Measurements from ENCODE around the gene DHRS4L2. TPM values are rescaled to one million over a fixed set of nuclear protein-coding genes. Genes with fewer than 3 reads are reported as not detected.
"Not testable (repeated sequence)": the region's sequence is repeated elsewhere in the genome, so short reads cannot be mapped to it uniquely, and the experiment has no call there.

The DHRS4L2 gene
- total and polyA plus RNA-seq, 7 donors: 19.4 to 62.0 (median 30.8) TPM

DNA sequence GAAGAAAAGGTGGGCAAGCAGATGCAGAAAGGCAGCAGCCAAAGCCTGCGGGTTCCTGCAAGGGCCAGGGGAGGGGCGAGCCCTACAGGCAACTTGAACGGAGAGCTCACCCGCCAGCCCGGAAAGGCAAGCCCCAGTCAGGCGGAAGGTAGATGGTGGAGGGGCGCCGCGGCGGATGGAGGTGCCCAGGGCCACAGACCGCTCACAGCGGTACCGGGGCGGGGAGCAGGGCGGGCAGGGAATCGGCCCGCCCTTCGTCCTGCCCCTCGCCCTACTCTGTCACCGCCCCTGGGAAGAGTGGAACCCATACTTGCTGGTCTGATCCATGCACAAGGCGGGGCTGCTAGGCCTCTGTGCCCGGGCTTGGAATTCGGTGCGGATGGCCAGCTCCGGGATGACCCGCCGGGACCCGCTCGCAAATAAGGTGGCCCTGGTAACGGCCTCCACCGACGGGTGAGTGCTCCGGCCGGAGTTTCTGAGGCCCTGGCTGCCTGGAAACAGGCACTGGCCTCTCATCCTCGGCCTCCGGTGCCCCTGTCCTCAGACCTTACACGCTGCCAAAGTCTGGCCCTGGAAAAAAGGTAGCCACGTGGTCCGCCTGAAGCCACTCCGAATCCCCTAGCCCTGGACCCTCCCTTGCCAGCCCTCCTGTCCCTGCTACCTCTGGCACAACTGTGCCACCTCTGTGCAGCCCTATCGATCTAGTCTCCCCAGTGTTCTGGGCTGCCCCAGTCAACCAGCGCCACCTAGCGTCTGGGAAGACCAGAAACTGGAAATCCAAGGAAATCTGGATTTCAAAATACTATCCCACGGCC is 35.1 kb upstream of the DHRS4L2 start, which contains the start of gene DHRS4:
TSS of gene DHRS4 (plus strand) at position 307 of the 815 bp plus-strand sequence. CDS start at position 326, 19 bp downstream.
- Histone ChIP-seq H3K4me1 (peaks cover 15% of the 10 kb centered on the region), H3K27me3 (ENCODE audit: insufficient read depth in 3 of 3, low read length in 2 of 3) (no peaks in the 10 kb centered on the region), H3K36me3 (ENCODE audit: insufficient read depth in 1 of 2, low read depth in 1 of 2) (peaks cover 0 to 22% of the 10 kb centered on the region in 2 donors), H3K9me3 (no peaks in the 10 kb centered on the region), H3K4me3 (peak within 1 kb of the TSS; percentile 90), H3K27ac (peak within 1 kb of the TSS; percentile 87)
- ATAC-seq (peak; percentile 83 to 95 (median 90)), DNase-seq (peak; percentile 84 to 90)
- WGBS, 3 donors: 0% methylated on average over 25 to 44 of the region's 44 CpGs
- intact Hi-C loops (cut with DNase I): no loop called here
- TF ChIP-seq, protein P1, sequence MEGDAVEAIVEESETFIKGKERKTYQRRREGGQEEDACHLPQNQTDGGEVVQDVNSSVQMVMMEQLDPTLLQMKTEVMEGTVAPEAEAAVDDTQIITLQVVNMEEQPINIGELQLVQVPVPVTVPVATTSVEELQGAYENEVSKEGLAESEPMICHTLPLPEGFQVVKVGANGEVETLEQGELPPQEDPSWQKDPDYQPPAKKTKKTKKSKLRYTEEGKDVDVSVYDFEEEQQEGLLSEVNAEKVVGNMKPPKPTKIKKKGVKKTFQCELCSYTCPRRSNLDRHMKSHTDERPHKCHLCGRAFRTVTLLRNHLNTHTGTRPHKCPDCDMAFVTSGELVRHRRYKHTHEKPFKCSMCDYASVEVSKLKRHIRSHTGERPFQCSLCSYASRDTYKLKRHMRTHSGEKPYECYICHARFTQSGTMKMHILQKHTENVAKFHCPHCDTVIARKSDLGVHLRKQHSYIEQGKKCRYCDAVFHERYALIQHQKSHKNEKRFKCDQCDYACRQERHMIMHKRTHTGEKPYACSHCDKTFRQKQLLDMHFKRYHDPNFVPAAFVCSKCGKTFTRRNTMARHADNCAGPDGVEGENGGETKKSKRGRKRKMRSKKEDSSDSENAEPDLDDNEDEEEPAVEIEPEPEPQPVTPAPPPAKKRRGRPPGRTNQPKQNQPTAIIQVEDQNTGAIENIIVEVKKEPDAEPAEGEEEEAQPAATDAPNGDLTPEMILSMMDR (IDR thresholded peaks at IDR 0.05): peak; percentile 86

DNA sequence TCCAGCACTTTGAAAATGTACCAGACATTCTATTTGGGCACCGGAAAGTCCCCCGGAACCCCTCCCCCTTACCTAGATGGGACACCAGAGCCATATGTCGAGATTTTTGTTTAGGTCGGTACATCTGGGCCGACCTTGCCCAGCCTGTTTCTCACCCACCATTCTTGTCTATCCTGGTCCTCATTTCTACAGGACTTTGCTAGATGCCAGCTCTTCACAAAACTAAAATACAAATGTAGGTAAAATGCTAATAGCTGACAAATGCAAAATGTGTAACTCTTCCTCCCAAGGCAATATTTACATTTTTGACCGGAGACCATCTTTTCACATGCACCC is 34.5 kb upstream of the DHRS4L2 start:
- 13 to 16% (median 14%) methylated on average over 6 of the region's 6 CpGs for WGBS, 3 donors
- ATAC-seq; intact Hi-C loops (cut with DNase I); H3K9me3 ChIP-seq; DNase-seq; H3K27me3 ChIP-seq (ENCODE audit: insufficient read depth in 3 of 3, low read length in 2 of 3): not testable (repeated sequence)
- Histone ChIP-seq H3K4me3 (peak overlapping the region; percentile 90), H3K4me1 (peaks cover 15% of the 10 kb centered on the region), H3K36me3 (ENCODE audit: insufficient read depth in 1 of 2, low read depth in 1 of 2) (peaks cover 0 to 22% of the 10 kb centered on the region in 2 donors), H3K27ac (peak overlapping the region; percentile 87)

DNA sequence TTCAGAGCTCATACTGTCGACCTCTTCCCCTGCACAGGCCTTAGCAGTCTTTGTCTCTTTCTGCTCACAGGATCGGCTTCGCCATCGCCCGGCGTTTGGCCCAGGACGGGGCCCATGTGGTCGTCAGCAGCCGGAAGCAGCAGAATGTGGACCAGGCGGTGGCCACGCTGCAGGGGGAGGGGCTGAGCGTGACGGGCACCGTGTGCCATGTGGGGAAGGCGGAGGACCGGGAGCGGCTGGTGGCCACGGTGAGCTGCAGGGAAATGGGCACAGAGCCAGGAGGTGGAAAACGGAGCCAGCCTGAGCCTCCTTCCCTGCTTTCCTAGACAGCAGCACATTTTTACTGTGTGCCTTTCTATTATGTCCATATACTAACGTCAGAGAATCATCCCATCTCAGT is 33.8 kb upstream of the DHRS4L2 start:
- Histone ChIP-seq H3K36me3 (ENCODE audit: insufficient read depth in 1 of 2, low read depth in 1 of 2) (peaks cover 0 to 22% of the 10 kb centered on the region in 2 donors), H3K4me1 (peaks cover 15% of the 10 kb centered on the region), H3K4me3 (peak overlapping the region; percentile 90)
- intact Hi-C loops (cut with DNase I); H3K9me3 ChIP-seq; H3K27ac ChIP-seq; H3K27me3 ChIP-seq (ENCODE audit: insufficient read depth in 3 of 3, low read length in 2 of 3): not testable (repeated sequence)
- 50 to 58% (median 53%) methylated on average over 16 to 19 of the region's 20 CpGs for WGBS, 3 donors
- DNase-seq: peak in 1 of 2 donors; percentile 38
- peak; percentile 11 to 61 (median 46) for ATAC-seq

DNA sequence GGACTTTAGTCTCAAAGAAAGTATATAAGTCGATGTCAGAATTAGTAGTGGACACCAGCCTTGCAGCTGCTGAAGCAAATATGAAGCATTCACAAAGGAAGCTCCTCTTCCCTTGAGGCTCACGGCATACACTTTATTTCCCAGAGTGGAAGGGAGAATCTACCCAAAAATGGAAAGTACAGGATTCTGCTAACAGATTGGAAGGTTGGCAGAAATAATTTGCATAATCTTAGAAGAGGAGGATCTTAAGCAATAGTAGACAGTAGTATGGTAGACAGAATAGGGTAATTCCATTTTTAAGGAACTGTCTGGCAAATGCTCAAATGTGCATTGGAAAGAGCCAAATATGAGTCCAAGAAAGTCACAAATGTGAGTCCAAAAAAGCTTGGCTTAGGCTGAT is 32.9 kb upstream of the DHRS4L2 start:
- peaks cover 15% of the 10 kb centered on the region for H3K4me1 ChIP-seq
- DNase-seq; ATAC-seq; intact Hi-C loops (cut with DNase I); H3K27ac ChIP-seq; H3K4me3 ChIP-seq; H3K27me3 ChIP-seq (ENCODE audit: insufficient read depth in 3 of 3, low read length in 2 of 3); H3K9me3 ChIP-seq: not testable (repeated sequence)
- 76 to 92% (median 88%) methylated on average over 2 of the region's 2 CpGs for WGBS, 3 donors
- peaks cover 0 to 22% of the 10 kb centered on the region in 2 donors for H3K36me3 ChIP-seq (ENCODE audit: insufficient read depth in 1 of 2, low read depth in 1 of 2)

DNA sequence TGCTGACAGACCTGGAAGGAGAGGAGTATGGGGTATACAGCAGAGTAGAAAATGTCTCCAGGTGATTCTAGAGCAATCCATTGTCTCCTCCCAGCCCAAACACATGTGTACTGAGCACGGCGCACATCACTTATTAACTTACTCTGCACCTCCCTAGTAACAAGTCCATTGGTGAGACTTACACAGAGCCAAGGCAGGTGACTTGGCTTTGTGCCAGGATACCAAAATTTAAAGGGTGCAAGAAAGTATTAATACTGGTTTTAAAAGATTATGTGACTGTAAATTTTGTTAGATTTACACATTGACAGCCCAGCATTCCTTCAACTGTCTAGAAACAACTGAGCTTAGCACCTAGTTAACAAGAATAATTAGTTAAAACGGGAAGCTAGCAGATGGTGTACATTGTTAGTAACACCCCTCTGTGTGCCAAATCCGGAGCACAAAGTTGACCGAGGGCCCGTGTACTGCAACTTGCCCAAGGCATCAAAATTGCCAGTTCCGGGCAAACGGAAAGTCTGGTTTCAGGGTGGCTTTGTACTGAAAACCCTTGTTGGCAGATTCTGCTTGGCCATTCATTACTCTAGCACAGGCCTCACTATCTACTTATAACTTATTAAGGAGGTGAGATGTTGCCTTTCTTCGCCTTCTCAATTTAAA is 30.7 kb upstream of the DHRS4L2 start:
- H3K27ac ChIP-seq; ATAC-seq; DNase-seq; intact Hi-C loops (cut with DNase I); H3K27me3 ChIP-seq (ENCODE audit: insufficient read depth in 3 of 3, low read length in 2 of 3); H3K9me3 ChIP-seq; H3K4me3 ChIP-seq: not testable (repeated sequence)
- Histone ChIP-seq H3K4me1 (peaks cover 10% of the 10 kb centered on the region), H3K36me3 (ENCODE audit: insufficient read depth in 1 of 2, low read depth in 1 of 2) (peaks cover 0 to 22% of the 10 kb centered on the region in 2 donors)
- WGBS, 3 donors: 80 to 85% (median 80%) methylated on average over 9 of the region's 9 CpGs

DNA sequence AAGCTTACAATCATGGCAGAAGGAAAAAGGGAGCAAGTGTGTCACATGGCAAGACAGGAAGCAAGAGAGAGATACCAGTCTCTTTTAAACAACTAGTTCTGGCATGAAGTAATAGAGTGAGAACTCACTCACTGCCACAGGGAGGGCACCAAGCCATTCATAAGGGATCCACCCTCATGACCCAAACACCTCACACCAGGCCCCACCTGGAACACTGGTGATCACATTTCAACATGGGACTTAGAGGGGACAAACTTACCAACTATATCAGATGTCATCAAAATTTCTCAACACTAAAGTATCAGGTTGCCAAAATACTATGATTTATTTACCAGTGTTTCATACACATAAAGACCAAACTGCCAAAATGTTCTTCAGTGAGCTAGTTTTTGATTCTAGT is 27.8 kb upstream of the DHRS4L2 start:
- H3K9me3 ChIP-seq; H3K4me3 ChIP-seq; intact Hi-C loops (cut with DNase I); H3K4me1 ChIP-seq; H3K27me3 ChIP-seq (ENCODE audit: insufficient read depth in 3 of 3, low read length in 2 of 3); DNase-seq: not testable (repeated sequence)
- H3K27ac ChIP-seq: peak overlapping the region; percentile 55
- peaks cover 0 to 18% of the 10 kb centered on the region in 2 donors for H3K36me3 ChIP-seq (ENCODE audit: insufficient read depth in 1 of 2, low read depth in 1 of 2)
- peak; percentile 83 to 90 (median 85) for ATAC-seq

DNA sequence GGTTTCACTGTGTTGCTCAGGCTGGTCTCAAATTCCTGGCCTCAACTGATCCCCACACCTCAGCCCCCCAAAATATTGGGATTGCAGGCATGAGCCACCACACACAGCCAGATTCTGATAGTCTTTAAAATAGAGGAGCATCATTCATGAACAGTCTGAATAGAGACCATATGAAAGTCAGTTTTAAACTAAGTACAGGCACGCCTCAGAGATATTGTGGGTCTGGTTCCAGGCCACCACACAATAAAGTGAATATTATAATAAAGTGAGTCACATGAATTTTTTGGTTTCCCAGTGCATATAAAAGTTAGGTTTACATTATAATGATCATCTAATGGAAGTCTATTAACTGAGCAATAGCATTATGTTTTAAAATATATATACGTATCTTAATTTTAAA is 27.0 kb upstream of the DHRS4L2 start:
- H3K27ac ChIP-seq; intact Hi-C loops (cut with DNase I): not testable (repeated sequence)

DNA sequence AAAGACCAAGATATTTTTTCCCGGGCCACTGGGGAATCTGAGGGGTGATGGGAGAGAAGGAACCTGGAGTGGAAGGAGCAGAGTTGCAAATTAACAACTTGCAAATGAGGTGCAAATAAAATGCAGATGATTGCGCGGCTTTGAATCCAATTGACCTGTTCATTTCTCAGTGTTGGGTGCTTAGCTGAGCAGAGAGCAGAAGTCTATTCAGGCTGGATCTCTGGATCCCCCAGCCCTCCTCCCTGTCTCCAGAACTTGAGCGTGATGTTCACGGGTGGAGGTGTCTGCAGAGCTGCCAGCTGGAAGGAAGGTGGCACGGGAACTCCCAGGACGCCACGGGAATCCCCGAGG is 19.6 kb upstream of the DHRS4L2 start:
- H3K36me3 ChIP-seq (ENCODE audit: insufficient read depth in 1 of 2, low read depth in 1 of 2); H3K9me3 ChIP-seq; H3K27ac ChIP-seq; H3K4me1 ChIP-seq; intact Hi-C loops (cut with DNase I); ATAC-seq; DNase-seq; H3K27me3 ChIP-seq (ENCODE audit: insufficient read depth in 3 of 3, low read length in 2 of 3); H3K4me3 ChIP-seq: not testable (repeated sequence)
- WGBS, 3 donors: 33 to 80% (median 43%) methylated on average over 1 of the region's 9 CpGs

More for the DNA sequence above, 27.0 kb upstream of the DHRS4L2 start:
- not testable (repeated sequence) for DNase-seq; H3K4me1 ChIP-seq; ATAC-seq; H3K9me3 ChIP-seq; H3K36me3 ChIP-seq (ENCODE audit: insufficient read depth in 1 of 2, low read depth in 1 of 2); H3K27me3 ChIP-seq (ENCODE audit: insufficient read depth in 3 of 3, low read length in 2 of 3); H3K4me3 ChIP-seq
- 92 to 100% (median 92%) methylated on average over 1 of the region's 2 CpGs for WGBS, 3 donors

DNA sequence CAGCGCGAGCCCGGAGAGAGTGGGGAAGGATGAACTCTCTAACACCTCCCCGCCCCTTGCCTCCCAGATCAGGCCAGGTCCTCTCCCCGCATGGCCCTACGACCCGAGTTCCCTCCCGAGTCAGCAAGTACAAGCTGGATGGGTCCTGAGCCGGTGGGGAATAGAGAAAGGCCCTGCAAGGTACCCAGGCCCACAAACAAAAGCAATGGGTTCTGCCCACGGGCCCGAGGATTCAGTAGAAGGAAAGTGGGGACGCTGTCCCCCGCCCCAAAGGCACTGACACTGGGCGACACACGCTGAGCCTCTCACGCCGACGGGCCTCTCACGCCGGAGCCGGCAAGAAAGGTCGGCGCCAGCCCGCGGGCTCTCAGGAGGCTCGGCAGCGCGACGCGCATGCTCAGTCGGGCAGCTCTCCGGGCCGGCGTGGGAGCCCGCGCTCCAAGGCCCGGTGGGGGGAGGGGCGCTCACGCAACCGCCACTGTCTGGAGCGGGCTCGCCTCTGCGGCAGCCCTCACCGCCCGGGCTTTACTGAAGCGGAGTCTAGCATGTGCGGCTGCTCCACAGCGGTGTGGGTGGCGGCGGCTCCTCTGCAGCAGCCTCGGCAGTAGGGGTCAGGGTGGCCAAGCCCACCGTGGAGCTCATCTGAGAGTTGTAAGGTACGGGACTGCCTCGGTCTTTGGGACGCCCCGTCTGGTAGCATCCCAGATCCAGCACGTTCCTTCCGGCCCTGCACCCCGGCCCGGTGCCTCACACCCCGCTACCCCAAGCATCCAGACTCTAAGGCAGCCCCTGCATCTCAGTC is 19.0 kb upstream of the DHRS4L2 start:
- H3K27ac ChIP-seq; H3K36me3 ChIP-seq (ENCODE audit: insufficient read depth in 1 of 2, low read depth in 1 of 2); H3K4me1 ChIP-seq; H3K9me3 ChIP-seq; H3K27me3 ChIP-seq (ENCODE audit: insufficient read depth in 3 of 3, low read length in 2 of 3): not testable (repeated sequence)
- 6 to 11% (median 10%) methylated on average over 35 to 58 of the region's 61 CpGs for WGBS, 3 donors
- peak; percentile 75 to 76 for DNase-seq
- intact Hi-C loops (cut with DNase I): loop anchor here in 1 of 2 donors (10.0 kb wide), 1 partner anchor 125 kb away; the partner anchor contains the start of gene PCK2
- H3K4me3 ChIP-seq: peak overlapping the region; percentile 61
- peak; percentile 89 to 98 (median 94) for ATAC-seq

DNA sequence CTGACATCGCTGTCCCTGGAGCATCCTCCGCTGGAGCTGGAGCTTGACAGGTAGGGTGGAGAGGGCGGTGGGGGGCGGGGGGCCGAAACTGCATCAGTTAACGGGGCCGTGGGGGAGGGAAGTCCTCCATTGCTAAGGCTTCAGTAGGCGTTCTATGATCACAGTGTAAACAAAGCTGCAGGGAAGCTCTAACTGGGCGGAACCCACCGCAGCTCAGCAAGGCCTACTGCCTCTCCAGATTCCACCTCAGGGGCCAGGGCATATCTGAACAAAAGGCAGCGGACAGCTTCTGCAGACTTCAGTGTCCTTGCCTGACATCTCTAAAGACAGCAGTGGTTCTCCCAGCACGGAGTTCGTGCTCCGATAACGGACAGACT is 18.5 kb upstream of the DHRS4L2 start:
- H3K27me3 ChIP-seq (ENCODE audit: insufficient read depth in 3 of 3, low read length in 2 of 3); DNase-seq; H3K9me3 ChIP-seq; H3K36me3 ChIP-seq (ENCODE audit: insufficient read depth in 1 of 2, low read depth in 1 of 2); H3K4me3 ChIP-seq; H3K27ac ChIP-seq; H3K4me1 ChIP-seq; ATAC-seq: not testable (repeated sequence)
- 79 to 82% (median 81%) methylated on average over 13 to 14 of the region's 15 CpGs for WGBS, 3 donors
- intact Hi-C loops (cut with DNase I): loop anchor here in 1 of 2 donors (10.0 kb wide), 1 partner anchor 125 kb away; the partner anchor contains the start of gene PCK2

Measured in psoas muscle (tissue), 8 donors.